OCI-M1 (cell line): ENCODE data around the gene SUCO.

Source experiments
- DNase-seq: peaks from one replicate; lab custom pipeline; 2025; lab: John Stamatoyannopoulos, UW

The SUCO gene

GRCh38 chr1:172532700-172533512, at the start of gene SUCO:
Gene SUCO, plus strand, starts transcription at chr1:172533150. Its CDS starts 286 bp downstream, at chr1:172533436.
- DNase-seq = peak; percentile 100

GRCh38 chr1:172483448-172483847, 49.5 kb upstream of the SUCO start:
- DNase-seq = no peak

- DNase-seq = no peak
Measured at GRCh38 chr1:172484252-172484651, 48.7 kb upstream of the SUCO start.

GRCh38 chr1:172485626-172486025, 47.3 kb upstream of the SUCO start:
- no peak for DNase-seq

GRCh38 chr1:172486805-172487454, 46.0 kb upstream of the SUCO start:
- DNase-seq = peak; percentile 41

GRCh38 chr1:172487550-172487949, 45.4 kb upstream of the SUCO start:
- peak; percentile 26 for DNase-seq

- DNase-seq = no peak
Measured at GRCh38 chr1:172488393-172488792, 44.6 kb upstream of the SUCO start.

GRCh38 chr1:172489847-172490246, 43.1 kb upstream of the SUCO start:
- DNase-seq = no peak

GRCh38 chr1:172492421-172492820, 40.5 kb upstream of the SUCO start:
- no peak for DNase-seq

GRCh38 chr1:172494166-172494565, 38.8 kb upstream of the SUCO start:
- DNase-seq = peak; percentile 21

GRCh38 chr1:172496127-172496526, 36.8 kb upstream of the SUCO start:
- peak; percentile 60 for DNase-seq

GRCh38 chr1:172496678-172497077, 36.3 kb upstream of the SUCO start:
- DNase-seq = no peak

- peak; percentile 25 for DNase-seq
Measured at GRCh38 chr1:172497230-172497629, 35.7 kb upstream of the SUCO start.

- DNase-seq = no peak
Measured at GRCh38 chr1:172498857-172499256, 34.1 kb upstream of the SUCO start.

GRCh38 chr1:172499636-172500141, 33.3 kb upstream of the SUCO start:
- peak; percentile 20 for DNase-seq

GRCh38 chr1:172500207-172500606, 32.7 kb upstream of the SUCO start:
- DNase-seq = no peak

- DNase-seq = no peak
Measured at GRCh38 chr1:172507741-172508140, 25.2 kb upstream of the SUCO start.

- no peak for DNase-seq
Measured at GRCh38 chr1:172510479-172510878, 22.5 kb upstream of the SUCO start.

- no peak for DNase-seq
Measured at GRCh38 chr1:172512591-172512990, 20.4 kb upstream of the SUCO start.

GRCh38 chr1:172513479-172513878, 19.5 kb upstream of the SUCO start:
- DNase-seq = peak; percentile 32

- DNase-seq = no peak
Measured at GRCh38 chr1:172514108-172514507, 18.8 kb upstream of the SUCO start.

GRCh38 chr1:172515436-172515835, 17.5 kb upstream of the SUCO start:
- DNase-seq = peak; percentile 30

- DNase-seq = no peak
Measured at GRCh38 chr1:172515927-172516326, 17.0 kb upstream of the SUCO start.
